Vagina (tissue), 2 donors: ENCODE data around the gene ITFG2.

ENCODE experiments used
- CTCF ChIP-seq, 3 experiments: fragments of 450-650 bp in 2 of 3; fragments of 200-600 bp in 1 of 3; sonication (generic) in 1 of 3; IDR thresholded peaks; one replicate each; pipeline ENCODE4 v1.5.1; 2017 to 2019; ENCODE audit warnings: antibody characterized with exemption in 3 of 3, mild to moderate bottlenecking in 2 of 3, moderate library complexity in 2 of 3
- POLR2A ChIP-seq, 2 donors: fragments of 450-650 bp; IDR thresholded peaks; one replicate each; pipeline ENCODE4 v1.6.1; 2017; ENCODE audit warnings: antibody characterized with exemption in 2 of 2, mild to moderate bottlenecking in 2 of 2, moderate library complexity in 2 of 2
- POLR2AphosphoS5 ChIP-seq, 2 donors: sonication (generic); formaldehyde crosslinking; IDR thresholded peaks; one replicate each; pipeline ENCODE4 v1.9.0; 2017; ENCODE audit warnings: antibody characterized with exemption in 2 of 2, mild to moderate bottlenecking in 2 of 2, low read depth in 1 of 2; ENCODE audit not compliant: insufficient read depth in 1 of 2

GRCh38 chr12:2783936-2784600, 28.4 kb upstream of the ITFG2 start:
- TF ChIP-seq CTCF (IDR thresholded peaks at IDR 0.05) (peak; percentile 68 to 76 (median 75)), POLR2A (IDR thresholded peaks at IDR 0.05) (no peak), POLR2AphosphoS5 (IDR thresholded peaks at IDR 0.05; ENCODE audit: insufficient read depth in 1 of 2, low read depth in 1 of 2) (no peak)
